A673 (cell line): ENCODE results near the gene ACAT2.

Experiments used
- CTCF ChIP-seq: fragments of 300-800, 200-600 bp; sonication (generic); conservative IDR thresholded peaks from 2 replicates; pipeline ENCODE4 v1.5.1; 2017; ENCODE audit warnings: low read depth, mild to moderate bottlenecking, antibody characterized with exemption, low read length, moderate library complexity, mixed read lengths
- EZH2 ChIP-seq: fragments of 200-600 bp; sonication (generic); IDR thresholded peaks from 2 replicates; pipeline ENCODE4 v1.6.1; 2017; ENCODE audit warnings: borderline replicate concordance, low read depth, mild to moderate bottlenecking, mixed read lengths, antibody characterized with exemption, low read length; ENCODE audit not compliant: poor library complexity, severe bottlenecking

- TF ChIP-seq CTCF (no peak), EZH2 (no peak)
Observed at GRCh38 chr6:159713984-159714383, 47.9 kb upstream of the ACAT2 start.
